ENCODE results near the gene NBEAL1. TPM values are rescaled to one million over a fixed set of nuclear protein-coding genes. Genes with fewer than 3 reads are reported as not detected.
"Not testable (repeated sequence)": the region's sequence is repeated elsewhere in the genome, so short reads cannot be mapped to it uniquely, and the experiment has no call there.

NBEAL1 gene
- total RNA-seq, 2 donors from 2014 or later = 37.4 to 60.8 TPM

- DNase-seq (ENCODE audit: low spot score) = no peak
- intact Hi-C loops (cut with DNase I) = no loop called here
These were observed 21.3 kb downstream of the NBEAL1 start for GRCh38 chr2:203035879-203036470.

GRCh38 chr2:203037026-203037425 lies 22.4 kb downstream of the NBEAL1 start:
- intact Hi-C loops (cut with DNase I) = no loop called here
- DNase-seq (ENCODE audit: low spot score) = no peak

- no peak for DNase-seq (ENCODE audit: low spot score)
- intact Hi-C loops (cut with DNase I) = no loop called here
These were observed 23.9 kb downstream of the NBEAL1 start for GRCh38 chr2:203038586-203038985.

GRCh38 chr2:203039211-203039610 lies 24.5 kb downstream of the NBEAL1 start:
- intact Hi-C loops (cut with DNase I); DNase-seq (ENCODE audit: low spot score): not testable (repeated sequence)

- intact Hi-C loops (cut with DNase I) = no loop called here
- no peak for DNase-seq (ENCODE audit: low spot score)
These were observed 26.4 kb downstream of the NBEAL1 start for GRCh38 chr2:203040966-203041521.

GRCh38 chr2:203042178-203042577 lies 27.5 kb downstream of the NBEAL1 start:
- DNase-seq (ENCODE audit: low spot score) = no peak
- intact Hi-C loops (cut with DNase I) = no loop called here

GRCh38 chr2:203043226-203043625 lies 28.6 kb downstream of the NBEAL1 start:
- intact Hi-C loops (cut with DNase I) = no loop called here
- no peak for DNase-seq (ENCODE audit: low spot score)

GRCh38 chr2:203045867-203046266 lies 31.2 kb downstream of the NBEAL1 start:
- DNase-seq (ENCODE audit: low spot score) = no peak
- intact Hi-C loops (cut with DNase I) = no loop called here

GRCh38 chr2:203052539-203052938 lies 37.9 kb downstream of the NBEAL1 start:
- intact Hi-C loops (cut with DNase I) = loop anchor here in 1 of 2 donors (1.0 kb wide), 1 partner anchor 33 kb away; no protein-coding TSS in a partner anchor

GRCh38 chr2:203059567-203060240 lies 45.0 kb downstream of the NBEAL1 start:
- intact Hi-C loops (cut with DNase I) = no loop called here
- no peak for DNase-seq (ENCODE audit: low spot score)

More at GRCh38 chr2:203052539-203052938, 37.9 kb downstream of the NBEAL1 start:
- no peak for DNase-seq (ENCODE audit: low spot score)

GRCh38 chr2:203061346-203061745 lies 46.7 kb downstream of the NBEAL1 start:
- intact Hi-C loops (cut with DNase I) = no loop called here
- DNase-seq (ENCODE audit: low spot score) = no peak

- DNase-seq (ENCODE audit: low spot score) = no peak
- intact Hi-C loops (cut with DNase I) = no loop called here
These were observed 47.5 kb downstream of the NBEAL1 start for GRCh38 chr2:203062126-203062525.

GRCh38 chr2:203066519-203067091 lies 51.9 kb downstream of the NBEAL1 start:
- intact Hi-C loops (cut with DNase I); DNase-seq (ENCODE audit: low spot score): not testable (repeated sequence)

GRCh38 chr2:203070701-203071100 lies 56.0 kb downstream of the NBEAL1 start:
- intact Hi-C loops (cut with DNase I) = no loop called here

GRCh38 chr2:203071148-203071547 lies 56.5 kb downstream of the NBEAL1 start:
- intact Hi-C loops (cut with DNase I) = no loop called here

More at GRCh38 chr2:203070701-203071100, 56.0 kb downstream of the NBEAL1 start:
- DNase-seq (ENCODE audit: low spot score) = no peak

GRCh38 chr2:203072371-203072770 lies 57.7 kb downstream of the NBEAL1 start:
- intact Hi-C loops (cut with DNase I) = no loop called here
- no peak for DNase-seq (ENCODE audit: low spot score)

More at GRCh38 chr2:203071148-203071547, 56.5 kb downstream of the NBEAL1 start:
- DNase-seq (ENCODE audit: low spot score) = no peak

- DNase-seq (ENCODE audit: low spot score) = no peak
- intact Hi-C loops (cut with DNase I) = no loop called here
These were observed 62.8 kb downstream of the NBEAL1 start for GRCh38 chr2:203077451-203077850.

- no peak for DNase-seq (ENCODE audit: low spot score)
- intact Hi-C loops (cut with DNase I) = loop anchor here in 1 of 2 donors (5.0 kb wide), 1 partner anchor 633 kb away; no protein-coding TSS in a partner anchor
These were observed 65.9 kb downstream of the NBEAL1 start for GRCh38 chr2:203080447-203081045.

GRCh38 chr2:203083328-203083727 lies 68.7 kb downstream of the NBEAL1 start:
- intact Hi-C loops (cut with DNase I) = loop anchor here in 1 of 2 donors (5.0 kb wide), 1 partner anchor 636 kb away; no protein-coding TSS in a partner anchor
- no peak for DNase-seq (ENCODE audit: low spot score)

GRCh38 chr2:203086381-203086780 lies 71.7 kb downstream of the NBEAL1 start:
- intact Hi-C loops (cut with DNase I); DNase-seq (ENCODE audit: low spot score): not testable (repeated sequence)
